ENCODE results near the gene HNRNPC.

The HNRNPC gene

DNA sequence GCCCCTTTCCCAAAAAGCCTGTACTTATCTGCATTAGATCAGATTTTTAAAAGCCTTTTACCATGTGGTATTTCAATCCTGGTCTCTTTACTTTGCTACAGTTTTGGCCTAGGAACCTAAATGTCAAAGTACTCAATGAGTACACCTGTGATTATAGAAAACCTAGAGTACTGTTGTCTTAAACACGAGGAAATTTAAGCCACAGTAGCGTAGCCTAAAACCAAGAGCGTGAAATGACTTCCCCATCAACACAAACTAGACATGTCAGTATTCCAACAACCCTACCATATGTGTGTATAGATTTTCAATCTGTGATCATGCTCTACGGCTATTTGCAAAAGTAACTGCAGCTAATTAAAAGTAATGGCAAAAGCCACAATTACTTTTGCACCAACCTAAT is 60.7 kb downstream of the HNRNPC start:
- DNase-seq: no peak

DNA sequence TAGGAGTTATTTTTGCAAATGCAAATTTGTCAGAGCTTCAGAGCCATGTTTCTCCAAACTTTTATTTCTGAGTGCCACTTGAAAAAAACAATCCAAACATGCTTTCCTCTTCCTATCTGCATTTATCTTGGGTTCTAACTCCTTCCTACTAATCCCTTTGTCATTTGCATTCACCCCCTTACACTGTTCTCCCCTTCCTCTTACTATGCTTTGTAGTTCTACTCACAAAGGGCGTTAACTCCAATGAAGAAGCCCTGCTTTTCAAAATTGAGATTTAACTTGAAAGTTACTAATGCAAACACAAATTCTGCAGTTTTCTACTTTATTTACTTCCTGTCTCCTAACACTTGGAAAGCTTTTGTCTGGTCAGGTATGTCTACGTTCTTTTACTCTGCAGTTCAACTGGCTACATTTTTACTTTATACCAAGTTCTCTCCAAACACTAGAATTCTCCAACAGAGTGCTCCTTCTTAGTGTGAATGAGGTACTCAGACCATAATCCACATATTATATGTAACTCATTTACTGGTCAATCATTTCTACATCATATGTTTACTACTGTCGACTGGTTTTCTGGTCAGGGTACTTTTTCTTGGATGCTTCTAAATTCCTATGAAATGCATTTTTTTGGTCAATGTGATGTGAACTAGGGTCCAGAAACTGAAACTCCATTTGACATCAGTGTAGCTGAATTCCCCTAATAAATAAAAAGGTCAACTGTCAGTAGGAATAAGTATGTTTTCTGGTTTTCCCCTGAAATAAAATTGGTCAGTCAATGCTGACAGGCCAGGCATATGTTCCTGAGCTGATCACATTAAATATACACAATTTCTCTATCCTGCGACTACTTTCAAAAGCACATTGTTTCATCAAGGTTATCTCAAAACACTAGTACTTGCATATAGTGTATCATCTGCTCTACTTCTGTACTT is 62.2 kb downstream of the HNRNPC start:
- DNase-seq: no peak

DNA sequence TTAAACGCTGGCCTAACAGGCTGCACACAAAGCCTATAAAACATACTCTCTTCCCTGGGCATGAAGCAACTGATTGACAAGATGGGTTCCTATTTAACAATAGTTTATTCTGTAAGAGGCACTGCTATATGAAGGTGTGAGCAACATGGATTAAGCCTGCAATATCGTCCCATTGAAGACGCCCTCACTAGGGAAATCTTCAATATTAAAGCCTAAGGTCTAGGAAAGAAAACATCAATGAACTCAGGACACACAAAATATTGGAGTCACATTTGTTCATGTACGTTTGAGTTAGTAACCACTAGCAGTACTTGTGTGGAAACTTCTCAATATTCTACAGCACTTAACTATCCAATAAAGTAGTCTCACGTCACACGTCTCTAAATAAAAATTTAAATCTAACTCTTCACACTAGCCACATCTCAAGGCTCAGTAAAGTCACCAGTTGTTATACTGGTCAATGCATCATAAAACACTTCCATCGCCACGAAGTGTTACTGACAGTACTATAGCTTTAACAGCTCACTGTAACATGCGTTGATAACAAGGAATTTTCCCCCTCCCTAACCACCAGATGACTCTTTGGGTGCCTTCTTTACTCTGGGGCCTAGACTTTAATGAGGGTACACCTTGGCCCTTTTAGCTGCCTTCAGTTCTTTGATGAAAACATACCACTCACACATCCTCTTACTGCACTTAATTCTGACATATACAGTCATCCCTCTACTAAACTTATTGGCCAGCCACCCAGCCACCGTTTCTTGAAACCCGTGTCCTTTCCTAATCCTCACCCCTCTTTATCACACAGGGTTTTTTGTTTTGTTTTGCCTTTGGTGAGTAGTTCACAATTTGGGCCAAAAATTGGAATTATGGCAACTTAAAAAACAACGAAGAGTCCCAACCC is 63.3 kb downstream of the HNRNPC start:
- DNase-seq: no peak

DNA sequence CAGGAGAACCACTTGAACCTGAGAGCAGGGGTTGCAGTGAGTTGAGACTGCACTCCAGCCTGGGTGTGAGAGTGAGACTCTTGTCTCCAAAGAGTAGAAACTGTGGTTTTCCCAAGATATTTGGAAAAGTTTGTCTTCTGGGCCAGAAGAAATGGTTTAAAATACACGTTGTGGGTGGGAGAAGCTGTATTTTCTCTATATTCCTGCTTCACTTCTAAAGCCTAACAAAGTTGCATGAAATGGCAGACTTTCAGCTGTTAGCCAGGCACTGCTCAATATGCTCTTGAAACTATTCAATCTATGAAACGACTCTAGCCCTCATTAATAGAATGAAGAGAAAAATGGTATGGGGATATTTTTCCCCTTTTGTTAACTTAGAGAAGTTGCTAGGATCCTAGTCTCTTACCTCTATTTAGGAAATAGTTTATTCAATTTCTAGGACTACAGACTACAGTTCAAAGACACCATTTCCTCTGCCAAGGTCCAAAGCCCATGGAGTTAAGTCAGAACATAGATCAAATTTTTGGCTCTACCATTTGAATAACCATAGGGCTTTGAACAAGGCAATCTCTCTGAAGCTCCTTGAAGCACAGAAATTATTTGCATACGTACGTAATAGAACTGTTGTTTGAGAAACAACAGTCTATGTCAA is 64.1 kb downstream of the HNRNPC start:
- no peak for DNase-seq

DNA sequence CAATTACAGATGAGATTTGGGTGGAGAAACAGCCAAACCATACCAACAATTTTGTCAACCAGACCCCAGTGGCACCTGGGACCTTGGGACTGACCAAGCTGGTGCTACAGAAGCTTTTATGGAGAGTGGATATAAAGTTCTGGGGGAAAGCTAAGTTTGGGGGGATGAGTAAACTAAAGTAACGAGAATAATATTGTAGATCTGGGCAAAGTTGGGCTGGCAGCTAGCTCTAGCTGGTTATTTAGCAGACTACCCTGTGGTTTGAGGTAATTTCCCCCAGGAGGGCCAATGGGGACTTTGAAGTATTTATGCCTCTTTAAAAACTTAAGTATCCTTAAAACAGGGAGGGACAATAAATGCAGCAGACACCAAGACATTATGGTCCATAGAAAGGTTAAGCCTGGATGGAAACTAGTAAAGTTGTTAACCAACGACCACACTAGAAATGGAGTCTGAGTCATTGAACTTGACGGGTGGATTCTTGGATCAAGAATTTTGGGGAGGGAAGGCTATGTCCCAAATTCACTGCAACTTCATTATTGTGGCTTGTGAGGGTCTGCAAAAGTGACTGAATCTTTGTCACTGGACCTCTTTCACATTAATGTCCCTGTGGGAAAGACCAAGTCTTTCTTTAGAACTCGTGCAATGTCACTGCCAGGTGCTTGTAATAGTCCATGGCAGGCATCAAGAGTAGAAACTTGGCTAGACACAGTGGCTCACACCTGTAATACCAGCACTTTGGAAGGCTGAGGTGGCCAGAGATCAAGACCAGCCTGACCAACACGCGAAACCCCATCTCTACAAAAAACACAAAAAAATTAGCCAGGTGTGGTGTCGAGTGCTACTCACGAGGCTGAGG is 64.8 kb downstream of the HNRNPC start:
- DNase-seq: no peak

DNA sequence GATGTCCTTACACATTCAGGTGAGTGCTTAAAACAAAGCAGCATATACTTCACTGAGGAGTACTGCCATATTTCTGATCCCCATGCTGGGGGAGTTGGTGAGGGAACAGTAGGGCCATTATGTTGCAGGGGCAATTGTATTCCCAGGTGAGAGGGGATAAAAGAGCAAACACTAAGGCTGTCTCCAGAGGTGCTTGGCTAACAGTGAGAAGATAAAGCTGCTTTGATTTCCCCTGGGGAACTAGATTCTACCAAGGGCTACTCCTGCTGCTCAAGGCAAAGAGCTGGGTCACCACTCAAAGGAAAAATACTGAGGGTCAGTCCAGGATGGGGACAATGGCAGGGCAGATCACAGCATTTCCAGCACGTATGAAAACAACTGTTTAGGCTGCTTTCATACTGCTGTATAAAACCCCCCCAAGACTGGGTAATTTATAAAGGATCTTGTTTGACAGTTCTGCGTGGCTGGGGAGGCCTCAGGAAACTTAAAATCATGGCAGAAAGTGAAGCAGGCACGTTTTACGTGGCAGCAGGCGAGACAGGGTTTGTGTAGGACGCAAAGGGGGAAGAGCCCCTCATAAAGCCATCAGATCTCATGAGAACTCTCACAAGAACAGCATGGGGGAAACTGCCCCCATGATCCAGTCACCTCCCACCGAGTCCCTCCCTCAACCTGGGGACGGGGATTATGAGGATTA is 65.6 kb downstream of the HNRNPC start:
- no peak for DNase-seq

DNA sequence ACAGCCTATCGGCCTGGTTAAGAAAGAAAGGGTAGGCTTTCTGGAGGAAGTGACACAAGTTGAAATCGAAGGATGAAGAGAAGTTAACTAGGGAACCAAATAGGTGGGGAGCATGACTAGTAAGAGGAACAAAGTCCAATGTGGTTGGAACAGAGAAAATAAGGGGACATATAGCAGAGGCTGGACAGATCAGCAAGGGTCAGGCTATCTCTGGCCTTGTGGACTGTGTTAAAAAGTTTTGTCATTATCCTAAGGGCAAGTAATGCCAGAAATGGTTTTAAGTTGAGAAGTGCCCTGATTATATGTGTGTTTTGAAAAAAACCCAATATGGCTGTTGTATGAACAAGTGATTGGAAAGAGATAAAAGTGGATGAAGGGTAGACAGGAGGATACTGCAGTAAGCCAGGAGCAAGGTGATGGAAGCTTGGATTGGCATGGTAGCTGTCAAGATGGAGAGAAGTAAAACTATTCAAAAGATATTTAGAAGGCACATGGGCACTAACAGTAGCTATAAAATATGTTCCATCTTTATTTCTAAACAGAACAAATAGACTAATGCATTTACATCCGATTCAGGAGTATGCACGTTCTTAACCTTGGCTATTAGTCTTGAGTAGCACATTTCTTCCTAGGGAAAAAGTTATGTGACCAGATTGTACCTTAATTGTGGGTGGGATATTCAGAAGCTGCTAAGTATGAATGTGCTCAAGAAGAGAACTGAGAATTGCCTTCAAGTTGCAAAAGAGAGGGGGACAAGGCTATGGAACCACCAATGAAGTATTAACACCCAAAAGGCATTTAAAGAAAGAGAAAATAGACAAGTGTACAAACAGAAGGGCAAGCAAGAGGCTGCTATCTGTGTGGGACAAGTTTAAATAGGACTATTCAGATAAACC is 66.5 kb downstream of the HNRNPC start:
- no peak for DNase-seq

DNA sequence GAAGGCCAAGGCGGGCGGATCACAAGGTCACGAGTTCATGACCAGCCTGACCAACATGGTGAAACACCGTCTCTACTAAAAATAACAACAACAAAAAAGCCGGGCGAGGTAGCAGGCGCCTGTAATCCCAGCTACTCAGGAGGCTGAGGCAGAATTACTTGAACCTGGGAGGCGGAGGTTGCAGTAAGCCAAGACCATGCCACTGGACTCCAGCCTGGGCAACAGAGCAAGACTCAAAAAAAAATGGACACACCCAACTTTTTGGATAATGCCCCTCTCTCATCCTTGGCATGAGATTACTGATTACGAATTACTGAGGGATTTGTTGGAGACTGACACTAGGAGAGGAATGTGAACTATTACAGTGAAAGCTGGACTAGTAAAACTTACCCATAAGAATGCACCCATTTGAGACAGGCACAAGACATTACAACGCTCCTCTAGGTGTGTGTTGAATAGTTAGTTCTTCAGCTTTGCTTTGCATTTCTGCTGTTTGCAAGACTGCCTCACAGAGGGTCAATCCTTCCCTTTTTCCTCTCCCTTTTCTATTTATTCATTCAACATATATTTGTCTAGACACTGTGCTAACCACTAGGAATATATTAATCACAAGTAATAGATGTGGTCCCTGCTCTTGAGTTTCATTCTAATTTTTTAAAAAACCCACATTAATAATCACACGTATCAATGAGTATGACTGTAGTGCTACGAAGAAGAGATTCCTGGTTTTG is 67.3 kb downstream of the HNRNPC start:
- DNase-seq: no peak

DNA sequence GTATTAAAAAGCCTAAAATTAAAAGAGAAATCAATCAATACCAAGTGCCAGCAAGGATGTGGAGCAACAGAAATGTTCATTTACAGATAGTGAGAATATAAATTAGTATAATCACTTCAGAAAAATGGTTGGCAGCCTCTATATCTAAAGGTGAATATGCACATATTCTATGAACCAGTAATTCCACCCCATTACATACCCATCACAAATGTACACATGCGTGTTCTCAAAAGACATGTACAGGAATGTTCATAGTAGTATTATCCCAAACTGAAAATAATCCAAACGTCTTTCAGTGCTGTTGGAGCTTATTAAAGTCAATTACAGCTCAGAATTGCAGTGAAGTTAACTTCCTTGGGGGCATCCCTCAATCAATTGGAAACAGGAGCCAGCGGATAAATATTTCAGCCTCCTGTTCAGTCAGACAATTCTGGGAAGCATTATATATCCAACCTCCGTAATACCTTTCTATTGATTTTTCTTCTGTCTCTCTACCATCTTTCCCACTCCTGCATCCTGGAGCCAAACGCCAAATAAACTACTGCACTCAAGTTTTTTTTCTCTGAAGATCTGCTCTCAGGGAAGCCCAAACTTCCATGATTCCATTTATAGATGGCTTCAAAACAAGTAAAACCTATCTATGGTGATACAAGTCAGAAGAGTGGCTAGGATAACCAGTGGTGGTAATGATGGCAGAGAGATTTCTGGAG is 68.3 kb downstream of the HNRNPC start:
- no peak for DNase-seq

DNA sequence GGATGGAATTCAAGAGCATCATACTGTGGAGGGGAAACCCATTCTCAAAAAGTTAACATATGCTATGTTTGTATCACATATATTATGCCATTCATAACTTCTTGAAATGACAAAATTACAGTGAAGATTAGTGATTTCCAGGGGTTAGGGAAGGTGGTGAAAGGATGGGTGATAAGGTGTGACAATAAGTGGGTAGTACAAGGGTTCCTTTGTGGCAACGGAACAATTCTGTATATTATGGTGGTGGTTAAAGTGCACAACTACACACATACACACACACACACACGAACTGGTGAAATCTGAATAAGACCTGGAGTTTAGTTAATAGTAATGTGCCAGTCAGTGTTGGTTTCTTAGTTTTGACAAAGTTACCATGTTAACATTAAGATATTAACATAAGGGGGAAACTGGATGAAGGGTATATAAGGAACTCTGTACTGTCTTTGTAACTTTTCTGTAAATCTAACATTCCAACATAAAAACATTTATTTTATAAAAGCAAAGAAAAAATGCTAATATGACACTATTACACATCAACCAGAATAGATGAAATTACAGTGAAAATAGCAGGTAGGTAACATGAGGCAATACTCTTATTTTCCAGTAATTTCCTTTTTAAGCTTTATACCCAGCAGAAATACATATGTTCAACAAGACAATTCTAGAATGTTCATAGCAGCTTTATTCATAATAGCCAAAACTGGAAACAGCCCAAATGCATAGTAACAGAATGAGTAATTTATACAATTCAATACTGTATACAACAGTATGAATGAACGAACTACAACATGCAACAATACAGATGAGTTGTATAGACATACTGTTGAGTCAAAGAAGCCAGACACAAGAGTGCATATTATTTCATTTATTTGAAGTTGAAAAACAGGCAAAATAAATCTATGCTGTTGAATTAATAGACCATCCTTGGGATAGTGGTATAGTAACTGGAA is 69.4 kb downstream of the HNRNPC start:
- no peak for DNase-seq

DNA sequence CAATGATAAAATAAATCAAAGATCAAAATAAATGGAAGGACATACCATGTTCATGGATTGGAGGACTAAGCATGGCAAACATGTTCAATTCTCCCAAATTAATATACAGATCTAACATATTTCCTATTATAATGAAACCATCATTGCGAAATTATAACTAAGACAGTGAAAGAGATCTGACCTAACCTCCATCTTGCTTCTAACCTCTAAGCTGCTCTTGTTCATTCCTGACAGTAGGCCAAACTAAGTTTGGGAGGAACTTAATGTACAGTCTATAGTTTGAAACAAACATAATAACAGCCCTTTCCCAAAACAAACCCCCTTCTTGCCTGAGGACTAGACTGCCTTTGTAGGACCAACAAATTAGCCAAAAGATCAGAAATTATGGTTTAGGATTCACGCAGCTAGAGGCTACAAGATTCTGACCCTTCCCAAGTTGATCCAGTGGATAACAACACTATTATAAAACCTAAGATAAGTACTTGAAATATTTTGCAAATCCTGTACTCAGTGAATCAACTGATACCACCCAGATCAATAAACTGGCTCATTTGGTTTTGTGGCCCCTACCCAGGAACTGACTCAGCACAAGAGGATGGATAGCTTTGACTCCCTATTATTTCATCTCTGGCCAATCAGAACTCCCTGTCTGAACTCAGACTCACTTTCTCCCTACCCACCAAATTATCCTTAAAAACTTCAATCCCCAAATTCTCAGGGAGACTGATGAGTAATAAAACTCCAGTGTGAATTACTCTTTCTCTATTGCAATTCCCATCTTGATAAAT is 71.6 kb downstream of the HNRNPC start:
- no peak for DNase-seq

DNA sequence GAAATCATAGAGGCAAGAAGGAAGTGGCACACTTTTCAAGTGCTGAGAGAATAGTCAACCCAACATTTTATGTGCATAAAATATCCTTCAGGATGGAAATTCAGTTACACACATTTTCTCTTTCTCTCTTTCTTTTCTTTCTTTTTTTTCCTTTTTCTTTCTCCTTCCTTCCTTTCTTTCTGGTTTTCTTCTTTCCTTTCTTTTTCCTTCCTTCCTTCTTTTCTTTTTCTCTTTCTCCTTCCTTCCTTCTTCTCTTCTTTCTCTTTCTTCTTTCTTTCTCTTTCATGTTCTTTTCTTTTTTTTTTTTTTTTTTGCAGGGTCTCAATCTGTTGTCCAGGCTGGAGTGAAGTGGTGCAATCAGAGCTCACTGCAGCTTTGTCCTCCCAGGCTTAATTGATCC is 74.6 kb downstream of the HNRNPC start:
- no peak for DNase-seq

DNA sequence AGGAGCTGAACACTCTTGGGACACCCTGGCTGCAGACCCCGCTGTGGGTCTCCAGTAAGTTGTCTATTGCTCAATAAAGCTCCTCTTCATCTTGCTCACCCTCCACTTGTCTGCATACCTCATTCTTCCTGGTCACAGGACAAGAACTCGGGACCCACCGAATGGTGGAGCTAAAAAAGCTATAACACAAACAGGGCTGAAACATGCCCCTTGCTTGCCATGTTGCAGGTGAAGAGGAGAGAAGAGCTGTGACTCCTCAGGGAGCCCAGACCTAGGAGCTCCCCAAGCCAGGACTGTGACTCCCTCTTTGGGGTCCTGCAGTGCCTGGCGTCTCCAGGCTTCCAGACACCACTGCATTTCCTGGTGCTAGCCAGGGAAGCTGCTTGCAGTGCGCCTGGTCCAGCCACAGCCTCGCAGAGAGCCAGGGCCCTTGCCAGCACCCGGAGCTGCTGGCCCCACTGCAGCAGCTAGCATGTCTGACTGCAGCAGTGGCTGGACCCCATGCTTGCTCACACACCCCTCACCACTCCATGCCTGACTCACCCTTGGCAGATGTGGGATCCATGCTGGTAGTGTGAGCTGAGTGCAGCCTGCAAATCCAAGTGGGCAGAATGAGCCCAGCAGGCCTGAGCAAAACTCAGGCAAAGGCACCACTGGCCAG is 76.2 kb downstream of the HNRNPC start:
- no peak for DNase-seq

DNA sequence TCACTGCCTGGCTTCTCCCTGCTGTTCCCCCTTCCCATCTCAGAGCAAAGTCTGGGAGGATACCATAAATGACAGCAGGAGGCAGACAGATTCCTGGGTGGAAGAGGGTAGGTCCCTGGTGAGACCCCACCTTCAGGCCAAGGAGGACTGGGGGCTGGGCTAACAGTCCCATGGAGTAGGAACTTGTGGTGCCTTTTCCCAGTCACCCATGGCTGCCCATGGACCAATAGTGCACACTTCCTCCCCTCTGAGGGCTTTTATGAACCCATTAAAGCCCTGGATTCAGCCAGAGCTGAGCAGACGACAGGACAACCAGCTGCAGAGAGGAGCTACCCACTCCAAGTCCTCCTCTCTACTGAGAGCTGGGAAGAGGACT is 76.8 kb downstream of the HNRNPC start:
- no peak for DNase-seq

DNA sequence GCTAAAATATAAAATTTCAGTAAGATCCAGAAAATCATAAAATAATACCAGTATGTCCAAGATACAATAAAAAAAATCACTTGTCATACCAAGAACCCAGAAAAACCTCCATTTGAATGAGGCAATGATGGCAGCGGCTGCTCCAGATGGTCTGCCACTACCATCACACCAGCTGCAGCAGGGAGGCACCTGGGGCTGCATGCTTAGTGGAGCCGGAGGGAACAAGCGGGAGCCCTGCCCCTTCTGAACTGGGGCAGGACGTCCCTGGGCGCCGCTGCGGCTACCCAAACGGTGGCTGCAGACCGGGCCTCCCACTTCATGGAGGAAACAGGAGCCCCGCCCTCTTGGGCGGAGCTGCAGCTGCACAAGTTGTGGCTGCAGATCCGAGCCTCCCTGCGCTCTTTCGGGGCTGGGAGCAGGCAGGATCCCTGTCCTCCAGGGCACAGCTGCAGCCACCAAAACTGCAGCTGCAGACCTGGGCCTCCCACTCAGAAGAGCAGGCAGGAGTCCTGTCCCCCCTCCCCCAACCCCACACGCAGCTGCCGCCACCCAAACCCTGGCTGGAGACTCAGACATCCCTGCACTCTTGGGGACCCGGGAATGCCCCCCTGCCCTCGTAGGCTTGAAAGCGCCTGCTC is 77.3 kb downstream of the HNRNPC start:
- no peak for DNase-seq

DNA sequence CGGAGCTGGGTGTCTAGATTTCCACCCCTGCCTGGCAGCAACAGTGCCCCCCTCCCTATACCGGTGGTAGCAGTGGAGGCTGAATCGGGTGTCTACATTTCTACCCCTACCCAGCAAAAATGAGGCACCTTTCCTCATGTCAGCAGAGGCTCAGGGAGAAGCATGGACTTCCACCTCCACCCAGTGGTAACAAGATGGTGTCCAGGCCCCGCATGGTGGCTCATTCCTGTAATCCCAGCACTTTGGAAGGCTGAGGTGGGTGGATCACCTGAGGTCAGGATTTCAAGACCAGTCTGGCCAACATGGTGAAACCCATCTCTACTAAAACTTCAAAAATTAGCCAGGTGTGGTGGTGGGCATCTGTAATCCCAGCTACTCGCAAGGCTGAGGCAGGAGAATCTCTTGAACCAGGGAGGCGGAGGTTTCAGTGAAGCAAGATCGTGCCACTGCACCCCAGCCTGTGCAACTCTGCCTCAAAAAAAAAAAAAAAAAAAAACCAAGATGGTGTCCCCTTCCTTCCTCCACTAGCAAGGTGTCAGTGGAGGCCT is 77.9 kb downstream of the HNRNPC start:
- DNase-seq: no peak

Data from KG1 (cell line).